ENCODE measurements around the gene FGG.

Gene FGG

GRCh38 chr4:154612472-154613414 is at the start of gene FGG:
TSS of gene FGG (minus strand) at chr4:154612656. CDS start at chr4:154612609, 47 bp downstream.
- in situ Hi-C loops (cut with HindIII; ENCODE audit: low sequenced_read_pairs): loop anchor here (5.0 kb wide), 1 partner anchor 105 kb away; no protein-coding TSS in a partner anchor

- in situ Hi-C loops (cut with HindIII; ENCODE audit: low sequenced_read_pairs): no loop called here
Measured at GRCh38 chr4:154660052-154660451, 47.6 kb upstream of the FGG start.

DNA sequence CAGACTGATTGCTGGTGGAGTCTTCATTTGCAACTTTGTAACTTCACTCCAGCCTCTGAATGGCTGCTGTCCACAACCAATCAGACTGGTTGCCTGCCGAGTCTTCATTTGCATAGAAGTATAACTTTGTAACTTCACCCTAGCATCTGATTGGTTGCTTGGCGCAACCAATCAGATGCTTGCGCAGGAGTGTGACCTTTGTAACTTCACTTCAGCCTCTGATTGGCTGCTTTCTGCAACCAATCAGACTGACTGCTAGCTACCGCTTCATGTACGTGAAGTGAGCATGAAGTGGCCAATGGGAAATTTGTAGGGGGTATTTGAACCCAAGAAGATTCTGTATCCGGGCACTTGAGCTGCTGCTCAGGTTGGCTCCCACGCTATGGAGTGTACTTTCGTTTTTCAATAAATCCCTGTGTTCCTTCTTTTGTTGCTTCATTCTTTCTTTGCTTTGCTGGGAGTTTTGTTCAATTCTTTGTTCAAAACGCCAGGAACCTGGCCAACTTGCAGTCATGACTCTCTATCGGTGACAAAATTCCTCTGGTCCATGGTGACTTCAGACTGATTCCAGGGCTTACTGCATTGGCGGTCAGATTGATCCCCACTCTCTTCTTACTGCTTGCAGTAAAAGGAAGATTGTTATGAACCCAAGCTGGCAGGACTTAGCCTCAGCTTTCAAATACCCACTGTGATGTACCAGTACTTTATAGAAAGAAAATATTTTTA is 46.4 kb upstream of the FGG start:
- in situ Hi-C loops (cut with HindIII; ENCODE audit: low sequenced_read_pairs): no loop called here

- in situ Hi-C loops (cut with HindIII; ENCODE audit: low sequenced_read_pairs): no loop called here
Measured at GRCh38 chr4:154643493-154643892, 31.0 kb upstream of the FGG start.

DNA sequence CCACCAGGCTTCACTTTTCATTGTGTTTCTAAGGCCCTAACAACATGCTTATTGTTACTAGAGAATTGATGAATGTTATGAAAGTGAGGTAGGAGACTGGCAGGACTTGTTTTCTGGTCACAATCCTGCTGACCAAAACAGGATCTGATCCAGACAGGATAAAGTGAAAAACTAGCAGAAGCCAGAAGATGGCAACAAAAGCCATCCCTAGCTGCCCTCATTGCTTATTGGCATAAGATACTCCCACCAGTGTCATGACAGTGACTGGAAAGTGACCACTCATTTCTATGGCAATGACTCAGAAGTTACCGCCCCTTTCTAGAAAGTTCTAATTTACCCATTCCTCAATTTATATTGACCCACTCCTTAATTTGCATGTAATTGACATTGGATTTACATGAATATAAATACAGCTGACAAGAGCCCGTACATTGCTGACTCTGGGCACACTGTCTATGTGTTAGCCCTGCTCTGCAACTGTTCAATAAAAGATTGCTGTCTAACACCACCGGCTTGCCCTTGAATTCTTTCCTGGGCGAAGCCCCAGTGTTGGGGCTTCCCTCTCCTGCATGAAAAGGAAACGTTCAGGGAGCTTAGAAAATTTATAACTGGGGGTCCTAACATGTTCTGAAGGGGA is 30.0 kb upstream of the FGG start:
- in situ Hi-C loops (cut with HindIII; ENCODE audit: low sequenced_read_pairs): no loop called here

- in situ Hi-C loops (cut with HindIII; ENCODE audit: low sequenced_read_pairs): no loop called here
Measured at GRCh38 chr4:154640999-154641398, 28.5 kb upstream of the FGG start.

- in situ Hi-C loops (cut with HindIII; ENCODE audit: low sequenced_read_pairs): no loop called here
Measured at GRCh38 chr4:154634058-154634457, 21.6 kb upstream of the FGG start.

DNA sequence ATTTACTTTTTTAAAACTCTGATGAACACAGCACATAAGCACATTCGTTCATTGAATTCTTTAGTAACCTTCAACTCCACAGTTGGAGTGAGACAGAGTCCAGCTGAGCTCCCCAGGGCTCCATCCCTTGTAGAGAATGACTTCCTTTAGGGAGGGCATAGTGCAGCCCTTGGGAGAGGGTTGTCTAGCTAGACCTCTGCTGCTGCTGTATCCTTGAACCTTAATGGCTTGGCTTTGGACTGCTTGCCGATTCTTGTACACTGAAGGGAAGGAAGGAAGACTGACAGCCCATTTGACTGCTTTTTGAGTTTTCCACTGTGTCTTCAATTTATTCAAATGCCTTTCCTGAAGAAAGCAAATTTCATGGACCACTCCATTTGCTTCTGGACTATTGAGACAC is 19.4 kb upstream of the FGG start:
- in situ Hi-C loops (cut with HindIII; ENCODE audit: low sequenced_read_pairs): no loop called here

GRCh38 chr4:154630324-154630723 is 17.9 kb upstream of the FGG start:
- in situ Hi-C loops (cut with HindIII; ENCODE audit: low sequenced_read_pairs): no loop called here

DNA sequence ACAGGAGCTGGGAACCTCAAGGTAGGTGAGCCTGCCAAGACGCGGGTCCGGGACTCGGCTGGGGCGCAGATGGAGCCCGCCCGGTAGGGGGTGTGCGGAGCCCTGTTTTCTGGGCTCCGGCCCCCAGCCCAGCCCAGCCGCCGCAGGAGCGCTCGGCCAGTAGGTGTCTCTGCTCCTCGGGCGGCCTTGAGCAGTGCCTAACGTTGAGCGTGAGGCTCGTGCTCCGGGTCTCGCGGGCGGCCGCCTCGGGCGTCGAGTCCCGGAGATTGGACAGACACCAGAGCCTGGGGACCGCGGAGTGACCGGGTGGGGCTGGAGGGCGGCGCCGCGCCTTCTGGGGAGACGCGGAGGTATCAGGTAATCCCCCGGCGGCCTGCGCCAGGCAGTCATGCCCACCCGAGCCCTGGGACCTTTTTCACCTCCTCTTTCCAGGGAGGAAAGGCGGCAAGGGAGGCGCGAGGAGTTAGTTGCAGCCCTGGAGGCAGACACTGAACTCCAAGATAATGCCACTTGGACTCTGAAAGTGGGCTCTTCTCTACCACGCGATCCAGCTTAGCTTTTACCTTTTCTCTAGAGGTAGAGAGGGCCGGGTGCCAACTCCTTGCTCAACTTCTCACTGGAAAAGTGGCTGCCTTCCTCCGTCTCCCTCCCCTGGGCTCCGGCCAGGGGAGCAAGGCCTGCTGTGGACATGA is 14.5 kb upstream of the FGG start:
- in situ Hi-C loops (cut with HindIII; ENCODE audit: low sequenced_read_pairs): no loop called here

DNA sequence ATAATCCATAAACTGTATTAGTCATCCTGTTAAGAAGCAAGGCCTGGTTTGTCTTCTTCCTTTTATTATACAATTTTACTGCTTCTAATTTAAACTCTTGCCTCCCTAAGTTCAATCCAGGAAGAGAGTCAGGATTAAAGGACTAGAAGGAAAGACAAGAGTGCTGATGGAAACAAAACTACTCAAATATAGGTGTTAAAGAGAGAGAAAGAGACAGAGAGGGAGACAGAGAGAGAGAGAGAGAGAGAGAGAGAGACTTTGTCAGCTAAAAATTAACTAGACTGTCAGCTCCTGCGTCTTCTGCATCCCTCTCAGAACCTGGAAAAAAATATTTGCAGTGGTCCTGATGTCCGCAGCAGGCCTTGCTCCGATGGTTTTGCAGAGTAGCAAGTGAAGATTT is 13.5 kb upstream of the FGG start:
- in situ Hi-C loops (cut with HindIII; ENCODE audit: low sequenced_read_pairs): no loop called here

DNA sequence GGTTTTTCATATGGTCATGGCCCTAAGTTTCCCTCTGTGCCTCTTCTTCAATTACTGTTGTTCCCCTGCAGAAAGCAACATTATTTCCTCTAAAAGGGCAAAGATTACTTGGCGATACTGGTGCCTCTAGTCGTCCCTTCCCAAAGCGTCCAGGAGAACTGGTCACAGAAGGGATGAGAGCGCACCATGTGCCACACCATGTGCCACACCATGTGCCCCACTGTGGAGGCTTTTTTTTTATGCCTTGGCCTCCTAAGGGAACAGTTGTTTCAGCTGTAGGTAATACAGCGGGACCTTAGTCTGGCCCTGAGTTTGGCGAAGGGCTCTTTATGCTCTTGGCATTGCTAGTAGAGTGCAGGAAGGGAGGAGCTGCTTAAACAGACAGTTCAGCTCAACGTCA is 11.5 kb upstream of the FGG start:
- in situ Hi-C loops (cut with HindIII; ENCODE audit: low sequenced_read_pairs): no loop called here

DNA sequence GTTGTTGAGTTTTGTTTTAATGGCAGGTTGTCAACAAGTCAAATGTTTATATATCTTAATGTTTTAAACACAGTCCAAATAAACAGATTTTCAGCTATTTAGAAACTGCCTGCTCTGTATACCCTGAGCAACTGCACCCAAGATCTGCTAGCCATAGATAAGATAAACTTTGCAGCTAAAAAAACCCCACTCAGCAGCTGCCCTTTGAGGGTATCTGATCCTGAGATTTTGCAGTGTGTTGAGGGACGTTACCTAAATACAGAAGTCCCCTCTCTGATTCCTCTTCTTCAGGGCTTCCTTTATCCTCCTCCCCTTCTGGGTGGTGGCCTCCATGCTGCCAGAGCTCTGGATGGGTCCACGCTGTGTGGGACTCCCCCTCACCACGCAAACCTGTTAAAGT is 11.0 kb upstream of the FGG start:
- in situ Hi-C loops (cut with HindIII; ENCODE audit: low sequenced_read_pairs): no loop called here

- in situ Hi-C loops (cut with HindIII; ENCODE audit: low sequenced_read_pairs): no loop called here
Measured at GRCh38 chr4:154622598-154622997, 10.1 kb upstream of the FGG start.

DNA sequence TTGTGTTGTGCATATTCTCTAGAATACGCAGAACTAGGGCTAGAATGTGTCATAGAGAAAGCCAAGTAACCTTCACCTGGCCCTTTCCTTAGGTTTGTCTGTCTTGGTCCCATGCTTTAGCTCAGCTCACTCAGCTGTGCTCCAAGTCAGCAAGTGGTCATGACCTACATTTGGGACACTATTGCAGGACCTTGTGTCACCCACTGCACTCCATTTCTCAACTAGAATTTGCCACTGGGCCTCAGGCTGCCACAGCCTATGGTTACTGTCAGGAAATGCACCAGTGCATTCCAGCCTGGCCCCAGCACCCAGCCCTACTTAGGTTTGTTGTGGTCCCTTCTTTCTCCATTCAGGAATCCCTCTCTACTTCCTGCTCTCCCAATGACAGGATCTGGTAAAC is 7.7 kb upstream of the FGG start:
- in situ Hi-C loops (cut with HindIII; ENCODE audit: low sequenced_read_pairs): no loop called here

DNA sequence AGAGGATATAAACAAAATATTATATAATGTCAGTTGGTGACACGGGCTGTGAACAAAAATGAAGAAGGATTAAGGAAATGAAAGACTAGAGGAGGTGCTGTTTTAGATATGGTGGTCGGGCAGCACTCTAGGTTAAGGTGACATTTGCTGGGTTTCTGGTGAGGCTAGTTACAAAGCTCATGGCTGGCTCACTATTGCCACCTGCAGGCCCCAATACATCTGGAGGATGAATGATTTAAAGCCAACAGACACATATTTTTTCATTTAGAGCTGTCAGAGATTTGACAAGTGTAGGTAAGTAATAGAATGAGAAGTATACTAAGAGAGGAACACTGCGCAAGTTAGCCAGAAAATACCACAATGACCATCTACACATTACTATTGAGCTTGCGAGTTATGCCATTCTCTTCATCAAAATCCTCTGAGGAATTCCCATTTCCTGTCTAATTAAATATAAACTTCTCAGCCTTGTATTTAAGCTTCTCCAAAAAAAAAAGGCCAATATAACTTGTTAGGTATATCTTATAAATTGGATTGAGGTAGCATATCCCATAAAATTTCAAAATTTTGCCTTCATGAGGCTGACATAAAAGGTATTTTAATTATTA is 6.4 kb upstream of the FGG start:
- in situ Hi-C loops (cut with HindIII; ENCODE audit: low sequenced_read_pairs): no loop called here

GRCh38 chr4:154617820-154618317 is 5.4 kb upstream of the FGG start:
- in situ Hi-C loops (cut with HindIII; ENCODE audit: low sequenced_read_pairs): no loop called here

DNA sequence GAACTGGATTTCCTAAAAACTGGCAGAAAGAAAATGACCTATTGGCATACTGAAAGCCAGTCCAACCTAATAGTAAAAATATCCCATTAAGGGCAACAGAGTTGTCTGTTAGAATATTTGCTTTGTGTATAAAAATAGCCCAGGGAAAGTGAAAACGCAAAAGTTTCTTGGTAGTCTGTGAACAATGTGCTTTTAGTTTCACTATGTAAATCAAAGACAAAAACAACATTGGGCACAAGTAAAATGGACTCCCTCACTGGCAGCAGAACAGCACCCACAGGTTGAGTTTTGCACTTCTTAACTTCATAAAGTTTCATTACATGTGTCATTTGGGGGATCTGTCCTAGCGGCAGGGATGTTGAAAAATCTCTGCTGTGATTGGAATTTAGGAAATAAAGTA is 4.3 kb upstream of the FGG start:
- in situ Hi-C loops (cut with HindIII; ENCODE audit: low sequenced_read_pairs): no loop called here

GRCh38 chr4:154616287-154616686 is 3.8 kb upstream of the FGG start:
- in situ Hi-C loops (cut with HindIII; ENCODE audit: low sequenced_read_pairs): no loop called here

DNA sequence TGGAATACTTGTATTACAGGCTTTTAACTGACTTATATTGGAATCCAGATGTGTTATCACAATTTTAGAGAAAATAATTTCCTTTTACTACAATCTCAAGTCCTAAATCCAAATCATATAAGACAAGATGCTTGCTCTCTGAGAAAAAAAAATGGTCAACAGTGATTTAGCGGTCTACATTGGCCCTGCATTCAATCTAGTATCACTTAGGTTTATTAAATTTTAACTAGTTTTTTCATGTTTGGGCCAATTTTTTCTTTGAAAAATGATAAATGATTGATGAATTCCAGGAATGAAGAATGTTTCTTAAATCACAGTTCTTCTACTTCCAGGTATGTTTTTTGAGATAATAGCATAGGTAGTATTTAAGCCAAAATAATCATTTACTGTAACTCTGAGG is 2.8 kb upstream of the FGG start:
- in situ Hi-C loops (cut with HindIII; ENCODE audit: low sequenced_read_pairs): no loop called here
